HepG2 (cell line): Measurements from ENCODE around the gene CENPB. TPM values are rescaled to one million over a fixed set of nuclear protein-coding genes. Genes with fewer than 3 reads are reported as not detected.

Experiments
- ATM ChIP-seq: fragments of 450-650 bp; IDR thresholded peaks from 2 replicates; pipeline ENCODE4 v1.7.1; 2017; ENCODE audit warnings: mild to moderate bottlenecking, borderline replicate concordance
- CEBPB ChIP-seq: IDR thresholded peaks from 2 replicates; pipeline ENCODE4 v1.6.1; 2011; ENCODE audit warnings: low read depth, low read length, improper control_type of control experiment, borderline replicate concordance
- DPF2 ChIP-seq: sonication (generic); formaldehyde crosslinking; IDR thresholded peaks from 2 replicates; pipeline ENCODE4 v1.4.0; 2020; ENCODE audit warnings: mild to moderate bottlenecking, low read depth, missing genetic modification reagents, borderline replicate concordance
- GATA4 ChIP-seq: sonication (generic); IDR thresholded peaks from 2 replicates; pipeline ENCODE4 v1.6.1; 2016; ENCODE audit warnings: antibody characterized with exemption, low read depth, borderline replicate concordance
- KLF13 ChIP-seq: sonication (generic); formaldehyde crosslinking; IDR thresholded peaks from 2 replicates; pipeline ENCODE4 v1.4.0; 2020; ENCODE audit warnings: mild to moderate bottlenecking, missing genetic modification reagents
- LCORL ChIP-seq, 2 experiments: fragments of 450-650 bp in 1 of 2; sonication (generic) in 1 of 2; formaldehyde crosslinking in 1 of 2; IDR thresholded peaks; 2 replicates each; pipeline versions ENCODE4 v1.5.0 to v1.6.1; 2017 to 2020; ENCODE audit warnings: antibody characterized with exemption in 1 of 2, missing genetic modification reagents in 1 of 2
- MYNN ChIP-seq: sonication (generic); formaldehyde crosslinking; IDR thresholded peaks from 2 replicates; pipeline ENCODE4 v1.4.0; 2020; ENCODE audit warnings: mild to moderate bottlenecking, low read depth, missing genetic modification reagents
- NCOR1 ChIP-seq: fragments of 200-600 bp; sonication (generic); IDR thresholded peaks from 2 replicates; pipeline ENCODE4 v1.7.0; 2017; ENCODE audit warnings: antibody characterized with exemption, low read length, borderline replicate concordance
- NR2F1 ChIP-seq, 2 experiments: fragments of 450-650 bp in 1 of 2; formaldehyde crosslinking in 1 of 2; IDR thresholded peaks; 2 replicates each; pipeline versions ENCODE4 v1.5.0 to v1.6.1; 2016 to 2020; ENCODE audit warnings: mild to moderate bottlenecking in 1 of 2, missing compliant biosample characterization in 1 of 2, missing genetic modification reagents in 1 of 2, moderate library complexity in 1 of 2
- PHF21A ChIP-seq: sonication (generic); formaldehyde crosslinking; IDR thresholded peaks from 2 replicates; pipeline ENCODE4 v1.5.0; 2020; ENCODE audit warnings: mild to moderate bottlenecking, missing genetic modification reagents
- POLR2A ChIP-seq, 2 experiments: IDR thresholded peaks; 2 replicates each; pipeline ENCODE4 v1.6.1; 2011; ENCODE audit warnings: low read depth in 2 of 2, low read length in 2 of 2, mild to moderate bottlenecking in 1 of 2, moderate library complexity in 1 of 2; ENCODE audit not compliant: insufficient read depth in 1 of 2
- RAD51 ChIP-seq: fragments of 450-650 bp; IDR thresholded peaks from 2 replicates; pipeline ENCODE4 v1.6.1; 2016; ENCODE audit warnings: borderline replicate concordance
- SP1 ChIP-seq, 2 experiments: fragments of 450-650 bp in 1 of 2; sonication (generic) in 1 of 2; formaldehyde crosslinking in 1 of 2; IDR thresholded peaks; 2 replicates each; pipeline versions ENCODE4 v1.4.0 to v1.6.1; 2016 to 2020; ENCODE audit warnings: missing genetic modification reagents in 1 of 2
- TEAD3 ChIP-seq: optimal IDR thresholded peaks from 2 replicates; pipeline ENCODE3; 2016; ENCODE audit warnings: borderline replicate concordance
- TERF1 ChIP-seq: sonication (generic); formaldehyde crosslinking; IDR thresholded peaks from 2 replicates; pipeline ENCODE4 v1.8.0; 2022; ENCODE audit warnings: mild to moderate bottlenecking, missing genetic modification reagents, moderate library complexity
- TFE3 ChIP-seq: IDR thresholded peaks from 2 replicates; pipeline ENCODE4 v1.6.1; 2016
- U2AF1 ChIP-seq: fragments of 200-400 bp; formaldehyde crosslinking; optimal IDR thresholded peaks from 2 replicates; pipeline ENCODE3; 2017; ENCODE audit warnings: mild to moderate bottlenecking, low read depth, low read length
- WIZ ChIP-seq: sonication (generic); formaldehyde crosslinking; IDR thresholded peaks from 2 replicates; pipeline ENCODE4 v1.5.1; 2020; ENCODE audit warnings: mild to moderate bottlenecking, missing genetic modification reagents
- ZFP36L1 ChIP-seq: sonication (generic); formaldehyde crosslinking; IDR thresholded peaks from 2 replicates; pipeline ENCODE4 v1.8.0; 2022; ENCODE audit warnings: mild to moderate bottlenecking, missing genetic modification reagents, moderate library complexity
- ZNF10 ChIP-seq: sonication (generic); formaldehyde crosslinking; IDR thresholded peaks from 2 replicates; pipeline ENCODE4 v1.4.0; 2020; ENCODE audit warnings: mild to moderate bottlenecking, low read depth, missing genetic modification reagents, borderline replicate concordance
- ZNF20 ChIP-seq: sonication (generic); formaldehyde crosslinking; IDR thresholded peaks from 2 replicates; pipeline ENCODE4 v1.4.0; 2020; ENCODE audit warnings: mild to moderate bottlenecking, moderate library complexity, missing genetic modification reagents
- ZNF24 ChIP-seq: fragments of 450-650 bp; IDR thresholded peaks from 2 replicates; pipeline ENCODE4 v1.6.1; 2017; ENCODE audit warnings: antibody characterized with exemption, mild to moderate bottlenecking
- ZNF253 ChIP-seq: sonication (generic); formaldehyde crosslinking; IDR thresholded peaks from 2 replicates; pipeline ENCODE4 v1.8.0; 2022; ENCODE audit warnings: mild to moderate bottlenecking, missing genetic modification reagents, borderline replicate concordance
- ZNF30 ChIP-seq: sonication (generic); formaldehyde crosslinking; IDR thresholded peaks from 2 replicates; pipeline ENCODE4 v1.5.0; 2020; ENCODE audit warnings: mild to moderate bottlenecking, missing genetic modification reagents
- ZNF589 ChIP-seq: sonication (generic); formaldehyde crosslinking; conservative IDR thresholded peaks from 2 replicates; pipeline ENCODE4 v1.8.0; 2022; ENCODE audit warnings: mild to moderate bottlenecking, moderate library complexity, missing genetic modification reagents
- ZNF749 ChIP-seq: sonication (generic); formaldehyde crosslinking; IDR thresholded peaks from 2 replicates; pipeline ENCODE4 v1.8.0; 2022; ENCODE audit warnings: mild to moderate bottlenecking, missing genetic modification reagents, moderate library complexity, borderline replicate concordance
- polyA plus RNA-seq, 8 experiments: library from polyadenylated mRNA; depleted of rRNA in 3 of 8; stranded (reverse) in 7 of 8; unstranded in 1 of 8; fragments of >200 nt; fragmentation: Illumina TruSeq in 4 of 8; extraction: Trizol in 4 of 8; gene quantifications; 2 replicates each; pipeline versions ENCODE4 v1.2.1 to v1.2.3, GENCODE V29; 2011 to 2016; ENCODE audit warnings: low read depth in 4 of 8, missing spikeins in 1 of 8, mixed read lengths in 1 of 8; ENCODE audit not compliant: insufficient read depth in 1 of 8
- total RNA-seq, 5 experiments: library from RNA; depleted of rRNA; stranded (reverse); fragments of >200 nt; fragmentation: Illumina TruSeq; extraction: Trizol; gene quantifications; 2 replicates each; pipeline ENCODE4 v1.2.3, GENCODE V29; 2016; ENCODE audit warnings: low read depth in 1 of 5

CENPB gene
- total and polyA plus RNA-seq, 2 of the 13 experiments (the other 11 are each of a cell fraction or from before 2014, with no cell fraction given), result 10.4 to 54.5 TPM

GRCh38 chr20:3818155-3819151, 31.9 kb upstream of the CENPB start (continued):
- no peak for TF ChIP-seq SP1 (IDR thresholded peaks at IDR 0.05)
- peak; percentile 41; the same call in 1 of the 2 replicates for TF ChIP-seq SP1 (CRISPR knock-in tag; IDR thresholded peaks at IDR 0.05)
- no peak for TF ChIP-seq NCOR1
- TF ChIP-seq TEAD3 (CRISPR knock-in tag), result peak; percentile 88
- no peak for TF ChIP-seq ZNF20 (CRISPR knock-in tag)
- TF ChIP-seq ZNF253 (CRISPR knock-in tag), result 0 out of 2 replicates have a peak, but pooled peaks have one; percentile 25
- TF ChIP-seq ZNF30 (CRISPR knock-in tag), result no peak
- TF ChIP-seq MYNN, result no peak
- TF ChIP-seq LCORL (IDR thresholded peaks at IDR 0.05), result no peak
- peak; percentile 91 for TF ChIP-seq LCORL (CRISPR knock-in tag; IDR thresholded peaks at IDR 0.05)
- no peak for TF ChIP-seq PHF21A (CRISPR knock-in tag)
- TF ChIP-seq KLF13, result 0 out of 2 replicates have a peak, but pooled peaks have one; percentile 20
- no peak for TF ChIP-seq GATA4
- TF ChIP-seq CEBPB, result no peak
- 0 out of 2 replicates have a peak, but pooled peaks have one; percentile 73 for TF ChIP-seq ZNF589
- TF ChIP-seq POLR2A (IDR thresholded peaks at IDR 0.05; ENCODE audit: insufficient read depth in 1 of 2, low read depth in 2 of 2, low read length in 2 of 2), result peak in 1 of 2 experiments; percentile 59; a peak in 3 of 4 replicates
- TF ChIP-seq TERF1 (CRISPR knock-in tag), result no peak
- peak; percentile 43; the same call in 1 of the 2 replicates for TF ChIP-seq ZNF749 (CRISPR knock-in tag)
- TF ChIP-seq U2AF1, result peak; percentile 39
- 0 out of 2 replicates have a peak, but pooled peaks have one; percentile 66 for TF ChIP-seq ZFP36L1 (CRISPR knock-in tag)
- TF ChIP-seq DPF2 (CRISPR knock-in tag), result 0 out of 2 replicates have a peak, but pooled peaks have one; percentile 15
- TF ChIP-seq ZNF24, result peak; percentile 42; the same call in 1 of the 2 replicates
- no peak for TF ChIP-seq RAD51
- 0 out of 2 replicates have a peak, but pooled peaks have one; percentile 82 for TF ChIP-seq ZNF10 (CRISPR knock-in tag)
- TF ChIP-seq NR2F1 (CRISPR knock-in tag; IDR thresholded peaks at IDR 0.05), result peak in 1 of 2 experiments; percentile 12; a peak in 1 of 4 replicates
- TF ChIP-seq TFE3 (CRISPR knock-in tag), result peak; percentile 82
- no peak for TF ChIP-seq ATM
- TF ChIP-seq WIZ, result no peak; the same call in 1 of the 2 replicates
